Measurements from ENCODE around the gene MYH16.

MYH16 gene

DNA sequence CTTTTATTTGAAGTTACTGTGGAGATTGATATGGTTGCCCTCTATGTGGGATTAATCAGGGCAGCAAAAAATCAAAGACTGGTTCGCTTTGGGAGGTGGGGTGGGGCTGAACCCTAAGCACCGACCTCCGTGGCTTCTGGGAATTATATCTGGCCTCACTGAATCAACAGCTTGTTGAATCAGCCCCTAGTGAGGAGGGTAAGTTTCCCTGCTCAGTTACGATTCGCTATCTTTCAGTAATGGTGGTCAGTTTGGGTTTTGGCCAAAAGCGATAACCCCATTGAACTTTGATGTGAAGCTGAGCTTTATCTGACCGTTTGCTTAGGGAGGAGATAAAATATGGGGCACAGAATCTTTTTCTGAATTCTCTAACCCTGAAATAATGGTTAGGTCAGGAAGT lies 36.5 kb downstream of the MYH16 start:
- DNase-seq (ENCODE audit: low spot score): no peak
- no peak overlapping the region for H3K27ac ChIP-seq
- no peak for TF ChIP-seq CTCF (conservative IDR thresholded peaks at IDR 0.05; ENCODE audit: low read depth)
- POLR2A ChIA-PET (ENCODE audit: low non-redundant PET): no interaction called here
- CTCF ChIA-PET: interaction anchor here (1.0 kb wide), 1 partner anchor 268 kb away, joined by 3 read pairs; no protein-coding TSS in a partner anchor

GRCh38 chr7:99310004-99310403 lies 37.4 kb downstream of the MYH16 start:
- CTCF ChIA-PET: interaction anchor here (0.6 to 1.0 kb wide), 2 partner anchors 269 to 273 kb away, joined by 3 read pairs; no protein-coding TSS in a partner anchor
- H3K27ac ChIP-seq: no peak overlapping the region
- POLR2A ChIA-PET (ENCODE audit: low non-redundant PET): no interaction called here
- DNase-seq (ENCODE audit: low spot score): no peak
- TF ChIP-seq CTCF (conservative IDR thresholded peaks at IDR 0.05; ENCODE audit: low read depth): no peak

DNA sequence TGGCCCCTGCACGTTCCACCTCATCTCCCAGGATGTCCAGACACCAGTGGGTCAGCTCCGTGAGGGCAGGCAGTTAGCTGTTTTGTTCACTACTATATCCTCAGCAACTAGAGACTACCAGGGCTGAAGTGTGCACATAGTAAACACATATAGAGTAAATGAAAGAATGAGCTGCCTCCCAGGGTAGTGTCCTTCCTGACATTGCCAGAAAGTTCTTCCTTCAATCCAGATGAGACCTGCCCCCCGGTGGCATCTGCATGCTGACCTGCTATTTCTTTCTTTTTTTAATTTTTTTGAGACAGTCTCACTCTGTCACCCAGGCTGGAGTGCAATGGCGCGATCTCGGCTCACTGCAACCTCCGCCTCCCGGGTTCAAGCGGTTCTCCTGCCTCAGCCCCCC lies 39.1 kb downstream of the MYH16 start:
- CTCF ChIA-PET: interaction anchor here (0.7 to 1.6 kb wide), 3 partner anchors 73 to 427 kb away, joined by 3 to 4 read pairs (median 3); no protein-coding TSS in a partner anchor
- no peak for TF ChIP-seq CTCF (conservative IDR thresholded peaks at IDR 0.05; ENCODE audit: low read depth)
- no peak for DNase-seq (ENCODE audit: low spot score)
- H3K27ac ChIP-seq: 0 out of 2 replicates have a peak overlapping the region, but pooled peaks have one; percentile 11
- POLR2A ChIA-PET (ENCODE audit: low non-redundant PET): no interaction called here

DNA sequence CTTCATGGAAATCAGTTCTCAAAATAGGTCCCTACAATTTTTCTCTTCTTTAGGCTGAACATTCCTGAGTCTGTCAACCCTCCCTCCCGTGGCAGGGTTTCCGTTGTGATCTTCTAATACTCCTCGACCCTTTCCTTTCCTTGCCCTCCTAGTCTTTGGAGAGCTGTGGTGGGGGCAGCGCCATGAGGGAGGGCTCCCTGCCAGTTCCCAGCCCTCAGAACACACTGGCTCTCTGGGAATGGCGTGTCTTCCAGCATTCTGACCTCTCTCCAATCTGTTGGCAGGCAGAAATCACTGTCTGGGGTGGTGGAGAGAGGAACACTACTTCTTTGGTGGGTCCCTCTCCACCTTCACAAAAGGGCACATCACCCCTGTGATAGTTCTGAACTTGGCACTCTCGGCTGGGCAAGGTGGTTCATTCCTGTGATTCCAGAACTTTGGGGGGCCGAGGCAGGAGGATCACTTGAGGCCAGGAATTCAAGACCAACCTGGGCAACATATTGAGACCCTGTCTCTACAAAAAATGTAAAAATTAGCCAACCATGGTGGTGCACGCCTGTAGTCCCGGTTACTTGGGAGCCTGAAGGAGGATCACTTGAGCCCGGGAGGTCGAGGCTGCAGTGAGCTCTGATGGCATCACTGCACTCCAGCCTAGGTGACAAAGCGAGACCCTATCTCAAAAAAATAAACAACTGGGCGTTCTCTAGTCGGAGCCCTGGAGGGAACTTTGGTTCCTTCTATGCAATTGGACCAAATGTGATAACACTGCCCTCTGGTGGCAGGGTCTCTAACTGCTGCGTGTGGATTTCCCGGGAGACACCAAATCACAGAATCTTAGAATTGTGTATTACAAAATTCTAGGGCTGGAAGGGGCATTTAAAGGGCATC lies 39.9 kb downstream of the MYH16 start:
- DNase-seq (ENCODE audit: low spot score): peak; percentile 68
- ChIA-PET POLR2A (ENCODE audit: low non-redundant PET) (no interaction called here), CTCF (interaction anchor here (0.6 to 1.6 kb wide), 9 partner anchors 39 to 427 kb away, joined by 3 to 4 read pairs (median 3); no protein-coding TSS in a partner anchor)
- H3K27ac ChIP-seq: peak overlapping the region; percentile 11; the same call in 1 of the 2 replicates
- peak; percentile 96 for TF ChIP-seq CTCF (conservative IDR thresholded peaks at IDR 0.05; ENCODE audit: low read depth)

DNA sequence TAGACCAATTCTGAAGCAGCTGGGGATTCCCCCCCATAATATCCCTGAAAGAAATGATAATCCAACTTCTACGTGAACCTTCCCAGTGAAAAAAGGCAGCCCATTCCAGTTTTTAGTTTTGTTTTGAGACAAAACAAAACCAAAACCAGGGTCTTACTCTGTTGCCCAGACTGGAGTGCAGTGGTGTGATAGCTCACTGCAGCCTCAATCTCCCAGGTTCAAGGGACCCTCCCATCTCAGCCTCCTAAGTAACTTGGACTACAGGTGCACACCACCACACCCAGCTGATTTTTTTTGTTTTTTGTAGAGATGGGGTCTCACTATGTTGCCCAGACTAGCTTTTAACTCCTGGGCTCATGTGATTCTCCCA lies 40.5 kb downstream of the MYH16 start:
- no peak for DNase-seq (ENCODE audit: low spot score)
- no peak overlapping the region for H3K27ac ChIP-seq
- ChIA-PET CTCF (interaction anchor here (0.6 to 1.5 kb wide), 6 partner anchors 39 to 324 kb away, joined by 3 to 4 read pairs (median 4); no protein-coding TSS in a partner anchor), POLR2A (ENCODE audit: low non-redundant PET) (no interaction called here)
- peak; percentile 55 for TF ChIP-seq CTCF (conservative IDR thresholded peaks at IDR 0.05; ENCODE audit: low read depth)

DNA sequence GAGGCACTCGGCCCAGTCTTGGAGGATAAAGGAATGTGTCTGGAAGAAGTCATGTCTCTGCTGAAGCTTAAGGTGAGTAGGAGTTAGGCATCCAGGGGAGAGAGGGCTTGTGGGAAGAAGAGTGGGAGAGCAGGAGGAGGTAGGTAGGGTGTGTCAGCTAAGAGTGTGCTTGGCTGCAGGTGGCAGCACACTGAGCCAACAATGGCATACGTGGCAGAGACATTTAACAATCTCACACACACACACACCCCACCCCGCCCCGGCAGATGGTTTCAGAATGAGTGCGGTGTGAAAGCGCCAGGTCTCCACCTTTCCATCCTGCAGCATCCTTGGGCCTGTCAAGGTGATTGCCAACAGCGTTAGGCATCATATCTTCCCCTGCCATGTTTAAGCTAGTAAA lies 41.9 kb downstream of the MYH16 start:
- TF ChIP-seq CTCF (conservative IDR thresholded peaks at IDR 0.05; ENCODE audit: low read depth): no peak
- peak; percentile 13 for DNase-seq (ENCODE audit: low spot score)
- CTCF ChIA-PET: no interaction called here
- POLR2A ChIA-PET (ENCODE audit: low non-redundant PET): no interaction called here
- H3K27ac ChIP-seq: peak overlapping the region; percentile 12; the same call in 1 of the 2 replicates

Data from RWPE1 (cell line).